Esophagus muscularis mucosa (tissue), 4 donors: ENCODE measurements around the gene PLEKHA6.

Experiments used
- EP300 ChIP-seq: sonication (generic); formaldehyde crosslinking; IDR thresholded peaks from one replicate; pipeline ENCODE4 v1.6.1; 2017; ENCODE audit warnings: antibody characterized with exemption
- POLR2A ChIP-seq: fragments of 450-650 bp; IDR thresholded peaks from one replicate; pipeline ENCODE4 v1.6.1; 2017; ENCODE audit warnings: antibody characterized with exemption, moderate library complexity, mild to moderate bottlenecking, low read depth
- POLR2AphosphoS5 ChIP-seq, 2 donors: sonication (generic); formaldehyde crosslinking; IDR thresholded peaks; one replicate each; pipeline ENCODE4 v1.6.1; 2017; ENCODE audit warnings: antibody characterized with exemption in 2 of 2
- TF ChIP-seq, protein P1 (sequence below), 3 experiments: fragments of 200-600 bp in 2 of 3; fragments of 450-650 bp in 1 of 3; sonication (generic) in 2 of 3; IDR thresholded peaks; one replicate each; pipeline ENCODE4 v1.5.1; 2017 to 2019; ENCODE audit warnings: antibody characterized with exemption in 3 of 3, mild to moderate bottlenecking in 2 of 3, moderate library complexity in 1 of 3

DNA sequence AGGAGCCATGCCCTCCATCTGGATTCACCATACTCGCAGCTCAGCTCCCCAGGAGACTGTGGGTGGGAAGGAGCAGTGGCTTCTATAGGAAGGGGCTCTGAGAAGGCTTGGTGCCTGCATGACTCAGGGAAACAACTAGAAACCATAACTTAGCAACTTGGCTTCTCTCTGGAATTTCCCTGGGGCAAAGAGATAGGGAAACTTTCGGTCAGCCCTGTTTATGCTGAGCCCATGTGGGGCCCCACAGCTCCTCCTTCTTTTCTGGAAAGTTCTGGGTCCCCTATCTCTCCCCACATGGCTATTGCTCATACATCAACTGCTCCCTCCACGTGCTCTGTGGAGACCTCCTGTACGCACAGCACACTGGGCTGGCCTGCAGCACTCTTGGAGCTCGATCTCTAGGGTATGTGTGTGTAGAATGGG lies 39.3 kb downstream of the PLEKHA6 start:
- TF ChIP-seq, protein P1, sequence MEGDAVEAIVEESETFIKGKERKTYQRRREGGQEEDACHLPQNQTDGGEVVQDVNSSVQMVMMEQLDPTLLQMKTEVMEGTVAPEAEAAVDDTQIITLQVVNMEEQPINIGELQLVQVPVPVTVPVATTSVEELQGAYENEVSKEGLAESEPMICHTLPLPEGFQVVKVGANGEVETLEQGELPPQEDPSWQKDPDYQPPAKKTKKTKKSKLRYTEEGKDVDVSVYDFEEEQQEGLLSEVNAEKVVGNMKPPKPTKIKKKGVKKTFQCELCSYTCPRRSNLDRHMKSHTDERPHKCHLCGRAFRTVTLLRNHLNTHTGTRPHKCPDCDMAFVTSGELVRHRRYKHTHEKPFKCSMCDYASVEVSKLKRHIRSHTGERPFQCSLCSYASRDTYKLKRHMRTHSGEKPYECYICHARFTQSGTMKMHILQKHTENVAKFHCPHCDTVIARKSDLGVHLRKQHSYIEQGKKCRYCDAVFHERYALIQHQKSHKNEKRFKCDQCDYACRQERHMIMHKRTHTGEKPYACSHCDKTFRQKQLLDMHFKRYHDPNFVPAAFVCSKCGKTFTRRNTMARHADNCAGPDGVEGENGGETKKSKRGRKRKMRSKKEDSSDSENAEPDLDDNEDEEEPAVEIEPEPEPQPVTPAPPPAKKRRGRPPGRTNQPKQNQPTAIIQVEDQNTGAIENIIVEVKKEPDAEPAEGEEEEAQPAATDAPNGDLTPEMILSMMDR (IDR thresholded peaks at IDR 0.05), result no peak
- TF ChIP-seq EP300 (no peak), POLR2A (no peak), POLR2AphosphoS5 (IDR thresholded peaks at IDR 0.05) (no peak)
